Measurements from ENCODE around the gene EXOSC10.

EXOSC10 gene

DNA sequence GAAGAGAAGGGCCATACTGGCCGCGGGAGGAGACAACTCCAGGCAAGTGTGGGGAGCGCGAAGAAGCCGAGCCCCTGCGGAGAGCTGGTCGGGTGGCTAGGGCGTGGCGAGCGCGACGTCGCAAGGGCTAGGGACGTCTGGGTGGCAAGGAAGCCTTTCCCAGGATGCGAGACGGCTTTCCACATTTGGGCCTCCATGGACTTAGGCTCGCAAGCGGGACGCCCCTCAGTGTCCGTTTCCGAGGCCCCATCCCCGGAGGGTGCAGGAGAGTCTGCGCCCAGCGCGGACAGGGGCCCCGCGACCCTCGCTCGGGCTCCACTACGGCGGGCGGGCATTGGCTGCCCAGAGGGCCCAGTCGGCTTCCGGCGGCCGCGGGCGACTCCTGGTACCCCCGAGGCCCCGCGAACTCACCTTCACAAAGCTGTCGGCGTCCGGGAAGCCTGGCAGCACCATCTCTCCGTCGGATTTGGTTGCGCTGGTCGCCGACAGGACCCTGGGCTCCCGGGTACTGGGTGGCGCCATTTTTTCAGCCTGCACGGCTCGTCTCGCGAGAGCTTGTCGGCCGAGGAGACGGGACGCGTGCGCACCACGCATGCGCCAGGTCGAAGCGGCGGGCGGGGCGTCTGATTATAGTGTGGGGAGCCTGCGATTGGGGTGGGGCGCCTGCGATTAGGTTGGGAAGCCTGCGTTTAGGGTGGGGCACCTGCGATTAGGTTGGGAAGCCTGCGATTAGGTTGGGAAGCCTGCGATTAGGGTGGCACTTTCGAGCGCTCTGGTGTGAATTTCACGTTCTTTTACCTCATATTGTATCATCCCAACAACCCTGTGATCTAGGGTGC, at the start of gene EXOSC10:
Gene EXOSC10, minus strand, starts transcription at position 560 of the 839 bp plus-strand sequence. Its CDS starts 38 bp downstream, at position 522.
- DNase-seq (ENCODE audit: low spot score), result peak; percentile 91

DNA sequence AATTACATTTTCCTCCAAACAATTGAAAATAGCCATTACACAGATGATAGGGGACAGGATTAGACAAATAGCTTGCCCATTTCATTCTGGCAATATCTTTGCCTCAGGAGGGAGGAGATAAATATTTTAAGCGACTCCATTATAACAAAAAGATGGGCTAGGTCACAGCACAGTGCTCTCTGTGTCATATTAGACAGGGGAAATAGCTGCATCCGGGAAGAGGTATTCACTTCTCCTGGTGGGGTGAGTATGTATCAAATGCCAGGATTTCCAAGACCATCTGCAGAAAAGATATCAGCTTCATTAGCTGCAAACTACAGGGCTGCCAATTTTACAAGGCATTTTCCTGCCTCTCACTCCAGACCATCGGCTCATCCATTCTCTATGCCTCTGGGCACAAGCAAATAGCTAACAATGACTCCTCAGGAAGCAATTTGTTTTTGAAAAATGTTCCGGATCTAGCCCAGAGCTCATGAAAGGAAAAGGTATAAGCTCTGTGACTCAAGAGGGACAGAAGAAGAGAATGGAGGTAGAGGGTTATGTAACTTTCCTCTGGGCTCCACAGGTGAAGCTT, 47.6 kb upstream of the EXOSC10 start:
- no peak for DNase-seq (ENCODE audit: low spot score)

DNA sequence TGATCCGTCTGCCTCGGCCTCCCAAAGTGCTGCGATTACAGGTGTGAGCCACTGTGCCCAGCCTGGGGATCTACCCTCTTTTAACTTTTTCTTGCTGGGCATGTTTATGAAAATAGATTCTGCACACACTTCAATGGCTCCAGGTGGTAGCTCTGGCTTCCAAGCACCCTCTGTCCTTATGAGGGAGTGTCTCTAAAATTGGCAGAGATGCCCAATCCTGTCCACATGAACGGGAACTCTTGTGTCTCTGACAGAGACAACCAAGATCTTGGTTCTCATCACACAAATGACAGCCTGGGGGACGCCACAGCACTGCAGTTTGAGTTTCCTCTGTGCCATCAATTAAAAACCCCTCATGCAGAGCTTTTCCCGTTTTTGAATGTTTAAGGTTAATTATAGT, 46.1 kb upstream of the EXOSC10 start:
- no peak for DNase-seq (ENCODE audit: low spot score)

DNA sequence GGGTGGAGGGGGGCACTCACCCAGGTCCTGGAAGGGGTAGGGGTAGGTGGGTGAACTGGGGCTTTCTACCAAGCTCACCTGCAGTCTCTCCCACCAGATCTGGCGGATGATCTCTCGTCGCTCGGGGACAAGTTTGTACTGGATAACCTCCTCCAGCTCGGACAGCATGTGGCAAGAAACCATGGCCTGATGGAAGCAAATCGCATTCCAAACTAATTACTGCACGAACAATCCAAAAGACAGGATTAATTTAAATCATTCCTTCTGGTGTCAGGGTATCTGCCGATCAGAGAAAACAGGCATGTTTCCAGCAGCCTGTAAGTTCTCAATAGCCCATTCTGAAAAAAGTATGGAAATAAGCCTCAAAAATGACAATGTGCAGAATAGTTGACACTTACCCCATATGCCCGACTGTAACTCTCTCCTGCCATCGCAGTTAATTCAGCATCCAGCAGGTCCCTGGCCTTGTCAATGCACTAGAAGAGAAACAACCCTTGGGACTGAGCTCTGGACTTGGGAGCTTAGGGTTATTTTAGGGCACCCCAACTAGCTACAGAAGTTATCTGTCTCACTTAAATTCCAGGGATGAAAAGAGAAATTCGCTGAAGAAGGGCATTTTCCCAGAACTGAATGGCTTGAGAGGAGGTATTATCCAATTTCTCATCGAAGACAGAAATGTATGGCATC, 45.0 kb upstream of the EXOSC10 start:
- no peak for DNase-seq (ENCODE audit: low spot score)

DNA sequence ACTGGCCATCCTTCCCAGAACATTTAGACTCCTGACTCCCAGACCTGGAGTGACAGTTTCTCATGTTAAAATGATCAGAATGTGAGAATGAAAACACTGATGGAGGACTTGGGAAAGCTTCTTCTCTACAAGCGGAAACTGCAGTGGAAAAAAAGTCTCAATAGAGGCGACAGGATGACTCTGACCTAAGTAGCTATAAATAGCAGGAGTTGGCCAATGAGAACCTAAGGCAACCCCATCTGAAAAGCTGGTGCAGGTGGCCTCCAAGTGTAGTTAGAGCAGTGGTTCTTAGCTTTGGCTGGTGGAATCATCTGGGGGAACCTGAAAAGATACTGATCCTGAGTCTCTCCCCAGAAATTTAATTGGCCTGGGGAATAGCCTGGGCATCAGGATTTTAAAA, 44.2 kb upstream of the EXOSC10 start:
- DNase-seq (ENCODE audit: low spot score), result no peak

DNA sequence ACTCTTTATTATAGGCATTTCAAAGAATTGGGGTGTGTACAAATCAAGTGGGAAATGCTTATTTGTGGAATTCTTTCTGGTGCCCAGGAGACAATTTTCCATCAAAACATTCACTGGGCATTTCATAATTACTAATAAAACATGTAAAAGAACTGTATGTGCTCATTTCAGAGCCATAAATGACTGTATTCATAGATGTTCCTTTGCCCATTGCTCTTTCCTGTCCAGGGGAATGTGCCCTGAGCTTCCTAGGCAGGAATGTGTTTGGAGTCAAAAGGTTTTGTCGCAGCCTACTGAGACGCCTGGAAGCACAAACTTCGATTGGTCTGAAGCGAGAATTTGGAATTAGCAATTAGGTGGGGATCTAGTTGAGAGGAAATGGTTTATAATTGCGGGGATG, 43.7 kb upstream of the EXOSC10 start:
- no peak for DNase-seq (ENCODE audit: low spot score)

DNA sequence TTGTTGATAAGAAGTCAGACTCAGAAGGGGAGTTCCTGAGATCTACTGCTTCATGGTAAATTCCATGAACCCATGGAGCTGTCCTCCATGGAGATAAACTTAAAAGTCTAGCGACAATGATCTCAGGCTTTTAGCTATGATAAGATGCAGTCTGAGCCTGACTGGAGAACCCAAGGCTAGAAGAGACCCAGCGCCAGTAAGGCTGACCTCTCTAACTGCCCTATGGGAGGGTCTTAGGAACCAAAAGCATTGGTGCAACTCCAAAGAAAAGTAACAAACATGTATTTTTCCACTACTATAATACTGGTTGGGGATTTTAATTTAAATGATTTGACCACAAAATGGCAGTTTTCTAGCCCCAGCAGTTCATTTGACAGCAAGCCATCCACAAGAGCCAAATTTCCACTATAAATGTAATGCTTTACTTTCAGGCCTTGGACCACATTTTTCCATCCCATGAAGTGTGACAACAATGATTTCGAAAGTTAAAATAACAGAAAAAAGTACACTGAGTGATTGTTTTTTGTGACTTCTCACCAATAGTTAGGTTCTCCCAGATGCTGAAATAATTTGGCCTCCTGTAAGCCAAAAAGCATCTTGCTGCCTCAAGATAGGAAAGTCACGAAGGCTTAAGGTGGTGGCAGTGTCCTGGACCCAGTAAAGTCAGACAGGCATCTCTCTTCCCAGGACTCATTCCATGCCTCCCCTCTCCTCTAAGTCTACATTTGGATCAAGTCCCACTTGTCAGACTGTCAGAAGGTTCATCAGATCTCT, 43.1 kb upstream of the EXOSC10 start:
- no peak for DNase-seq (ENCODE audit: low spot score)

DNA sequence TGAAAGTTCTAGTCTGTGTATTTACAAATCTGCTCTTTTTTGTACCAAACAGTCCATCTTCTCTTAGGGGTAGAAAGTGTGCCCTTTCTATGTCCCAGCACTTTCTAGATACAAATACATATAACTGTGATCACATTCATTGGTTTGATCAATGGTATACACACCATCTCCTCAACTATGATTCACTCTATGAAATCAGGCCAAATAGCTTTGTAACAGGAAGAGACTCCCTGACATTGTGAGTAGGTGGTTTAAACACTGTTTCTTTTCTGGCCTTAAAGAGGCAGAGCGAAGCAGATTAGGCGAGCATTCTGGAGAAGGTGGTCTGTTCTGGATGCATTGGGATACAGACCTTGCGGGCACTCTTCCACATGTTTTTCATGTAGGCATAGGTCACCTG, 39.3 kb upstream of the EXOSC10 start:
- no peak for DNase-seq (ENCODE audit: low spot score)

DNA sequence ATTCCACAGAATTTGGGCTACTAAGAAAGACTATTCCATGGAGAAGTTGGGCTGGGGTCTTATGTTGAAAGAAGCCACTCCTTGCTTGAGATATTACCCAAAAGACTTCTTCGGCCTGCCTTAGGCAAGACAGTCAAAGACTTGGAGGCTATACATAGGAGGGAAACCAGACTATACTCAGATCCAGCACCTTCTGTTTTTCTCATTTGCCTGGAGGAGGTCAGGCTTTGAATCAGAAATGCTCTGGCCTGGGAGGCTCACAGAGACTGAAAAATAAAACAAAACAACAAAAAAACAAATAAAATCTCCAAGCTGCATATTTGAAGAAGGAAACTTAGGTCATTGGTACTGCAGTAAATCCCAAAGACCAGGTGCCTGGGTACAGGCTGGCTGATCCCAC, 38.4 kb upstream of the EXOSC10 start:
- no peak for DNase-seq (ENCODE audit: low spot score)

DNA sequence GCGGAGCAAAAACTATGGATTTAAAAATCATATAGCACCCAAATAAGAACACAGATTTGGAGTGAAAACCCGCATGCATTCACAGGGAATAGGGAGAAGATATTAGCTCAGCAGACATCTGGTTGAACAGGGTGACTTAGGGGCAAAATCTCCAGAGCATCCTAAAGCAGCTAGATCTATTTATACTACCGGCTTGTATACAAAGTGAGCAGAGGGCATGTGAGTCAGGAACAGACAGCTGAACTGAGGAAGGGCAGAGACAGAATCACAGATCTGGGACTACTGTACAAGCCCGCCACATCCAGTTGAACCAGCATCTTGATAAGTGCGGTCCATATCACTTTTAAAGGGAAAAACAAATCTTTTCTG, 35.2 kb upstream of the EXOSC10 start:
- DNase-seq (ENCODE audit: low spot score), result no peak

DNA sequence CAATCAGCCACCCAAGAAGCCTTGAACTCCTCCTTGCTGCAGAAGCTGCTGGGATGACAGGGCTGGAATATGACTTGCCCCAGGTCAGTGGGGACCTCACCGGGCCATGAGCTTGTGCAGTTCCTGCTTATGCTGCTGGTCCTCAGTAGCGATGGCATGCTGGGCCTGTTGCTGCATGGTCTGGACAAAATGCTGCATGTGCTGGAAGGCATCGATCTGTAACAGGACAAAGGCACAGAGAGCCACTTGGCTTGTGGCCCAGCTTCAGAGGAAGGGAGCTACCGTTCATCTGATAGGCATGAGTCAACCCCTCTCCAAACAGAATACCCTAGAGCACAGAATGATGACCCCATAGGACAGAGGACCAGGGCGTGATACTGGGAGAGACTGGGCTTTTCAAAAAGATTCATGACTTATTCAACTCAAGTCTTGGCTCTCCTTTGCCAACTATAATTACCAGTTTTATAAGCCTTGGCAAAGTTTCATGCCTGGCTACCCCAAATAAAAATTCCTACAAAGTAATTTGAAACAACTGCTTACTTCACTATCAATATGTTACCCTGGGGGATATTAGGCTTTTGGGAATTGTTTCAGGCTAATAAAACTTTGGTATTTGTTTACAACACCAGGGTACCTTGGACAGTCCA, 34.7 kb upstream of the EXOSC10 start:
- peak; percentile 63 for DNase-seq (ENCODE audit: low spot score)

DNA sequence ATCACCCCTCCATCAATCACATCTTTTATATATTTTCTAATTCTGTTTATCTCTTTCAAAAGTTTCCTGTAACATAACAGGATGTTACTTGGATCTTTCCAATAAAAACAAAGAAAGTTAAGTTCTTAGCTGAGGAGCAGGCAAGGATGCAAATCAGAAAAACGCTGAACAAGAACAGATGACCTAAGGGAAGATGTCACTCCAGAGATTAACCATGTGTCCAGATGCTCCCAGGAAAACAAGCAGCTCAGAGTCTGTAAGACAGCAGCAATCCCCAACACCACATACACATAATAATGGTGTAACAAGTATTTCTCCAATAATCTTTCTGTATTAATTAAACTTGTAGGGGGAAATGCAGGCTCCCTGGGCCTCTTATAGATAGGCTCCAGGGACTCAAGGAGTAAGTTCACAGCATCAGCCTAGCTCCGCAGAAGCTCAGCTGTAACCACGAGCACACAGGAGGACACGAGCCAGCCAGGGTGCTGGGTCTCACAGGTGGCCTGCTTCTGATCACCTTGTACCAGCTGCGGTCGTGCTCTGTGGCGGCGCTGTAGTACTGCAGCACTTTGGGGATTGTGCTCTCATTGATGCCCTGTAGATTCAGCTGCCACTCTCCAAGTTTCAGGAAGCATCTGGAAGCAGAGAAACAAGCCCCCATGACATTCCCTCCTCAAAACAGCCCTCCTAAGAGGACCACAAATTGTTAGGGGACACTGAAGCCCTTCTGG, 33.1 kb upstream of the EXOSC10 start:
- no peak for DNase-seq (ENCODE audit: low spot score)

DNA sequence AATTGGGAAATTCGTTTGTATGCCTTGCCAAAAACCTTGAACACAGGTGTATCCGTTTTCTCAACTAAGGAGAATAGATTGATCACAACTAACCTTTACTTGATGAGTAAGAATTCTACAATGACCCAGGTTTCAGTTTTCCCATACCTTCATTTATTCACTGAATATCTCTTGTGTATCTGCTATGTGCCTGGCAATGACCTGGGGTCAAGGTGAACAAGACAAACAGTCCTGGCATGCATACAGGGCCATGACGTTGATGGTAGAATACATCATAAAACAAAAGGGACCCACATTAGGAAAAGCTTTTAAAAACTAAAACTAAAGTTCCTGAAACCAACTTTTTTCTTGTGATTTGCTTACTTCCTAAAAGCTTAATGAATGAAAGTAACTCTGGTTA, 32.1 kb upstream of the EXOSC10 start:
- DNase-seq (ENCODE audit: low spot score), result no peak

DNA sequence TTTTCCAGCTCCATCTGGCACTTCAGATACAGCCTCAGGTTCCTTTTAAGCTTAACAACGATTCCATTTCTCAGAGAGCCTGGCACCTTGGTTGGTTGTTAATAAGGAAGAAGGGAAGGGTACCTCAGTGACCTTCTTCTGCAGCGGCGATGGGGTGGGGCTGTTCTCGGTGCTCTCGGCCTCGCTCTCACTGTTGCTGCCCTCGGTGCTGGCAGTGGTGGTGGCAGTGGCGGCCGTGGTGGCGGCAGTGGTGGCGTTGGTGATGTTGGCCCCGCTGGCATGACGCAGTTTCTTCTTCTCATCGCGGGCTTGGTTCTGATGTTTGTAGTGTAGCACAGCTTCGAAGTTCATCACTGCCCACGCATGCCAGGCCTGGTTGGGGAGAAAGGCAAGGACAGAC, 30.7 kb upstream of the EXOSC10 start:
- no peak for DNase-seq (ENCODE audit: low spot score)

DNA sequence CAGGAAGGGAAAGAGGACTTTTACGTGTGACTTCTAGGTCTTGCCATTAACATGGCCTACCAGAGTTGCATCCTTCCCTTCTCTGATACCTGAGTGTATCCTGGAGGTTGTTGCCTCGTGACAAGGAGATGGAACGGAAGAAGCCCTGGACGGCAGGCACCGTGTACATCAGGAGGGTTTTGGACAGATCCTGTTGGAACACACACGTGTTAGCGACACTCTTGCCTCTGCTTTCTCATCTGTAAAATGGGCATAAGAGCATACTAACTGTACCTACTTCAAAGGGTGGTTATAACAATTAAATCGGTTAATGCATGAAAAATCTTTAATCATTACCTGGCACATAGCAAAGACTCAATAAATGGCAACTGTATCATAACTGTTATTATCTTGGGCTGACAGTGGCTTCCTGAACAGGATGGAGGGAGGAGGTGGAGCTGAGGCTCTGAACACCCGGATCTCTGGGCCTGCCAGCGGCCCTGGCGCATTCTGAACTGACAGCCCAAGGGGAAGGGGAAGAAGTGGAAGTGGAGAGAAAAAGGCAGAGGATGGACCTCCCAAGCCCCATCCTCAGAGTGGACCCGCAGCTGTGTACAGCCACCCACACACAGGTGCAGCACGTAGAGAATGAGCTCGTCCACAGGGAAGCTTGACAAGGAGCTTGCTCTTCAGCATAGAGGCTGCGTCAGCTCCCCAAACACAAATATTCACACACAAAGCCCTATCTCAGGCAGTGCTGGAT, 30.2 kb upstream of the EXOSC10 start:
- no peak for DNase-seq (ENCODE audit: low spot score)

DNA sequence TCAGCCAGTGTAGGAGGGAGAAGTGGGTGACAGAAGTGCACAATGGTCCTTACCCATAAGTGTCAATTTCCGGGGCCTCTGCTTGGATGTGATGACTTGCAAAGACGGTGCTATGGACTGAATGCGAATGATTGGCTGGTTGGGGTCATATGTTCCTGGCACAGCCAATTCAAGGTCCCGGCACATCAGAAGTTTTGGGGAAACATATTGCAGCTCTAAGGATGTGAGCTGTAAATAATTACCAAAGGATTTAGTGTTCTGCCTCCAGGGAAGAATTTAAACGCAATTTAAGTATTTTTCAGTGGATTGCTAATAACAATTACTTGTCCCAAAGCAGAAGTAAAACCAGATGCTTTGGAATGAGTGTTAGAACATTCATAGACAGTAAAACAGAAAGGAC, 26.9 kb upstream of the EXOSC10 start:
- no peak for DNase-seq (ENCODE audit: low spot score)

DNA sequence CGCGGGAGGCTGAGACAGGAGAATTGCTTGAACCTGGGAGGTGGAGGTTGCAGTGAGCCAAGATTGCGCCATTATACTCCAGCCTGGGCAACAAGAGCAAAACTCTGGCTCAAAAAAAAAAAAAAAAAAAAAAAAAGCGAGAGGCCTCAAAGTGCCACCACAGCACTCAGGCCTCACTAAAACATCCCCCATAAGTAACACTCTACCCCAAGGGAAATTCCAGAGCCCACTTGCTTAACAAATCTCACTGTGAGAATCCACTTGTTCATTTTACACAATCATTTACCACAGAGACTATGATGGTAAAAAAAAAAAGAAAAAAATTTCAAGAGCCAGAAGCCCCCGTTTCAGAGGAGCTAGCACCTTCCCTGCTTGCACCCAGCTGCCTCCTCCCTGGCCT, 26.3 kb upstream of the EXOSC10 start:
- DNase-seq (ENCODE audit: low spot score), result no peak

DNA sequence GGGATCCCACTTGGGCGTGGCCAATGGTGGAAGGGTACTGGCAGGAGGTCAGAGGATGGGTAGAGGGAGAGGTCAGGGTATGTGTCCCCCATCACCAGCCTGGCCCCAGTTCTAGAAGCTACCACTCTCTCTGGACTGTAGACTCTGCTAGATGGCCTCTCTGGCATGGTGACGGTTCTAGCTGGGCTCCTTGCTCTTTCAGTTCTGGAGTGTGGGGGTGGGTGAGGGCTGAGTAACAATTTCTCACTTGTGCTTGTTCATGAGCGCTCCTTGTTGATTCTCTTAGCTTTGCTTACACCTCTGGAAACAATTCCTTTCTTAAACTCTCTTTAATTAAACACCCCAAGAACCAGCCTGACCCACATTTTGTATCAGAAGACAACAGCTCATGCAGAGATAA, 25.3 kb upstream of the EXOSC10 start:
- no peak for DNase-seq (ENCODE audit: low spot score)

DNA sequence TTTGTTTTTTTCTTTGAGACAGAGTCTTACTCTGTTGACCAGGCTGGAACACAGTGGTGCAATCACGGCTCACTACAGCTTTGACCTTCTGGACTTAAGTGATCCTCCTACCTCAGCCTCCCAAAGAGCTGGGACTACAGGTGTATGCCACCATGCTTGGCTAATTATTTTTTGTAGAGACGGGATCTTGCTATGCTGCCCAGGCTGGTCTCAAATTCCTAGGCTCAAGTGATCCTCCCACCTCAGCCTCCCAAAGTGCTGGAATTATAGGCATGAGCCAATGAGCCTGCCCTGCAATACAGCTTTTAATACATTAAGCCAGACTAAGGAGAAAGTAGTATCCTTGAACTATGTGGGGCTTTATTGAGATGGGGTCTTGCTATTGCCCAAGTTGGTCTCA, 16.6 kb upstream of the EXOSC10 start:
- DNase-seq (ENCODE audit: low spot score), result no peak

DNA sequence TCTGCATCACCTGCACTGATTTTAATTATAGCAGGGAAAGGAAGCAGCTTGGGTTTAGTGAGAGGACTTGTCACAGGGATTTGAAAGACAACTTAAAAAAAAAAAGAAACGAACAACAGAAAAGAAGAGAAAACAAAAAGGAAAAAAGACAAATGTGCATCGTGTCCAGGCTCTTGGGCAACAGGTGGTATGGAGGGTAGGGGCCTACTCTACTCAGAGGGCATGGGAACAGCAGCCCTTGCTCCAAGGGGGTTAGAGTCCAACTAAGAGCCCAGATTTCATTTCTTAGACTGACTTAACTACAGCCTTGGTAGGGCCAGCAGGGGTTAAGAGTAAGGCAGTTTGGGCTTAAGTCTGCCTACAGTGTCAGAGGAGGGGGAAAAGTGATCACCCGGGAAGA, 15.3 kb upstream of the EXOSC10 start:
- no peak for DNase-seq (ENCODE audit: low spot score)
